Natural killer cell treated with Interleukin-12 subunit alpha and Interleukin-12 subunit beta and Interleukin-15 and Interleukin-18, amount 100 ng/mL, for 72 hours (primary cell): Measurements from ENCODE around the gene DGUOK. TPM values are rescaled to one million over a fixed set of nuclear protein-coding genes. Genes with fewer than 3 reads are reported as not detected.
"Not testable (repeated sequence)": the region's sequence is repeated elsewhere in the genome, so short reads cannot be mapped to it uniquely, and the experiment has no call there.

ENCODE experiments used
- ATAC-seq, 2 donors: fragments of 150-1000 bp; cut with Tn5 transposase in 1 of 2; sonication (Bioruptor Pico), chemical (Tn5 transposase) in 1 of 2; 2 replicates each; pipeline ENCODE4 v1.10.0; 2021
- DNase-seq: peaks from one replicate; pipeline ENCODE4 v3.0.0; 2022; ENCODE audit warnings: low spot score
- H3K27ac Mint-ChIP-seq, 2 donors: 1 replicate in 1 of 2; 2 replicates in 1 of 2; pipeline ENCODE4 v1.8.0; 2022; ENCODE audit warnings: mixed read lengths in 2 of 2, mild to moderate bottlenecking in 1 of 2, moderate library complexity in 1 of 2
- H3K27me3 Mint-ChIP-seq, 2 donors: 1 replicate in 1 of 2; 2 replicates in 1 of 2; pipeline ENCODE4 v1.8.0; 2022; ENCODE audit warnings: mixed read lengths in 2 of 2
- H3K36me3 Mint-ChIP-seq: one replicate; pipeline ENCODE4 v1.8.0; 2022; ENCODE audit warnings: mixed read lengths
- H3K4me1 Mint-ChIP-seq, 2 donors: 1 replicate in 1 of 2; 2 replicates in 1 of 2; pipeline ENCODE4 v1.8.0; 2022; ENCODE audit warnings: low read depth in 2 of 2, mixed read lengths in 2 of 2, mild to moderate bottlenecking in 1 of 2
- H3K4me3 Mint-ChIP-seq: one replicate; pipeline ENCODE4 v1.8.0; 2022; ENCODE audit warnings: mixed read lengths
- H3K9me3 Mint-ChIP-seq: 2 replicates; pipeline ENCODE4 v1.8.0; 2022; ENCODE audit warnings: mixed read lengths
- total RNA-seq, 2 donors: library from RNA; stranded (reverse); gene quantifications; one replicate each; pipeline ENCODE4 v1.2.3, GENCODE V29; 2022

DGUOK gene
- total RNA-seq, 2 donors from 2014 or later, result 87.1 to 92.6 TPM

DNA sequence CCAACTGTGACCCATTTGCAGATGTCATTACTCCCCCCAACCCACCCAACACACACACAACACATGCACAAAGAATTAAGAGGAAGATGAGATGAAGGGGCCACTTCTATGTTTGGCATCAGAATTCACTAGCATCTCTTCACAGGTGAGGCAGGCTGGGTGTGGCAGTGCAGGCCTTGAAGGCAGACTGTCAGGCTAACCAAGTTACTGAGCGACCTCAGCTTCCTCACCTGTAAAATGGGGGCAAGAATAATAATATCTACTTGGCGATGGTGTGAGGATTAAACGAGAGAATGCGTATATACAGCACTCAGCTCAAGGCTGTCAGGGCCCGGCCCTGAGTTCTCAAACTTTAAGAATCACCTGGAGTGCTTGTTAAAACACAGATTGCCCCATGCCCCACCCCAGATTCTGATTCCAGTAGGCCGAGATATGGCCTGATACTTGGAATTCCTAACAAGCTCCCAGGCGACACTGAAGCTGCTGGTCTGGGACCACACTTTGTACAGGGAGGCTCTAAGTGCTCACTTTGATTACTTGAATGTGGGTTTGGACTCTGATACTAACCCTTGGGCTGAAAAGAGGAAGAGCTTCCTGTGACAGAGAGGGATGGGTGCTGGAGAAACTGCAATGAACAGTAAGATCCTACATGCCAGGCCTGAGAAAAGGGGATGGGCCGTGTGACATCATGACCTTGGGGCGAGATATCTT, 32.8 kb upstream of the DGUOK start:
- peaks cover 35 to 41% of the 10 kb centered on the region in 2 donors for H3K4me1 Mint-ChIP-seq
- no peaks in the 10 kb centered on the region for H3K27me3 Mint-ChIP-seq
- DNase-seq (no peak), ATAC-seq (no peak)
- H3K36me3 Mint-ChIP-seq, result no peaks in the 10 kb centered on the region
- H3K27ac Mint-ChIP-seq, result peak overlapping the region; percentile 80 to 93
- H3K4me3 Mint-ChIP-seq, result peak overlapping the region; percentile 55
- peaks cover 5% of the 10 kb centered on the region for H3K9me3 Mint-ChIP-seq

DNA sequence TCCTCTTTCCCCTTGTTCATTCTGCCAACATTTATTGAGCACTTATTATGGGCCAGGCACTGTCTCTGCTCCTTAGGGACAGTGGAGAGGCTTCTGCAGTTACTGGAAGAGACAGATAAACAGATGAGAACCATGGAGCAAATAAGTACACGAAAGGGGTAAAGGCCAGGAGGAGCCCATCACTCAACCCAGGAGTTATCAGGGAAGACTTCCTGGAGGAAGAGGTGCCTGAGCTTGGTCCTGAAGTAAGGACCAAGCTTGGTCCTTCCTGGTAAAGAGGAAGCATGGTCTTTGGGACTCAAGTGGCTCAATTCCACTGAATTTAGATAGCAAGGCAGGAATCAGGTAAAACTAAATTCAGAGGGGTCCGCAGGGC, 32.2 kb upstream of the DGUOK start:
- peaks cover 5% of the 10 kb centered on the region for H3K9me3 Mint-ChIP-seq
- ATAC-seq (no peak), DNase-seq (no peak)
- H3K36me3 Mint-ChIP-seq, result no peaks in the 10 kb centered on the region
- peak overlapping the region; percentile 55 for H3K4me3 Mint-ChIP-seq
- peak overlapping the region; percentile 80 to 93 for H3K27ac Mint-ChIP-seq
- no peaks in the 10 kb centered on the region for H3K27me3 Mint-ChIP-seq
- peaks cover 35 to 41% of the 10 kb centered on the region in 2 donors for H3K4me1 Mint-ChIP-seq

DNA sequence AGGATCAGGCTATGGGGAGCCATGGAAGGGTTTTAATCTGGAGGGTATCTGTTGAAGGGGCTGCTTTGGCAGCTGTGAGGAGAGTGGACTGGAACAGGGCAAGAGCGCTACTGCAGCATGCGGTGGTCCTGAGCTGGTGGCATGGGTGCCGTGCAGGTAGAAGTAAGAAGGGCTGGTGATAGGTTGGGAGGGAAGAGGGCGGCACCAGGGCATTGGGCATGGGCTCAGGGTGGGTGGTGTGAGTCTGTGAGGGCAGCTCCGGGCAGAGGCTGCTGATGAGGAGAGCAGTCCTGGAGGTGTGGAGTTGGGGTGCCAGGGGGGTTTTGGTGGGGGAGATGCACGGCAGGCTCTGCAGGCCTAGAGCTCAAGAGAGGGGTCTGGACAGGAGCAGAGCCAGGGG, 31.8 kb upstream of the DGUOK start:
- no peaks in the 10 kb centered on the region for H3K36me3 Mint-ChIP-seq
- H3K4me1 Mint-ChIP-seq, result peaks cover 35 to 41% of the 10 kb centered on the region in 2 donors
- peak overlapping the region; percentile 55 for H3K4me3 Mint-ChIP-seq
- peaks cover 5% of the 10 kb centered on the region for H3K9me3 Mint-ChIP-seq
- peak overlapping the region; percentile 80 to 93 for H3K27ac Mint-ChIP-seq
- no peak for DNase-seq
- ATAC-seq, result no peak
- no peaks in the 10 kb centered on the region for H3K27me3 Mint-ChIP-seq

DNA sequence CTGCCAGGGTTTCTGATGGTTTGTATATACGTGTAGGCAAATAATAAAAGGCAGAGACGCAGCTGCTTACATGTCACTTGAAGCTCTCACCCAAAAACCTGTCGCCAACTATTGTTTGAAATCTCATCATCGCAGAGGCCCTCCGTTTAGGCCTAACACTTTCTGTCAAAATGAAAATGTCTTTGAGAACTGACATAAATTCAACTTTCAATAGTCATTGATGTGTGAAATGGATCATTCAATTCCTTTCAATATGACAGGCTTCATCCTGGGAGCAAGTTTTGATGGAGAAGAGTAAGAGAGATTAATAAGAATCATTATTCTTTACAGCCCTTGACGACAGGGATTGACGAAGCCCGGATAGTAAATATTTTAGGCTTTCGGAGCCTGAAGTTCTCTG, 31.2 kb upstream of the DGUOK start:
- Mint-ChIP-seq H3K27ac (peak overlapping the region; percentile 80 to 93), H3K9me3 (peaks cover 5% of the 10 kb centered on the region), H3K36me3 (no peaks in the 10 kb centered on the region), H3K4me1 (peaks cover 35 to 41% of the 10 kb centered on the region in 2 donors), H3K4me3 (peak overlapping the region; percentile 55), H3K27me3 (no peaks in the 10 kb centered on the region)
- ATAC-seq (peak in 1 of 2 donors; percentile 50), DNase-seq (no peak)

DNA sequence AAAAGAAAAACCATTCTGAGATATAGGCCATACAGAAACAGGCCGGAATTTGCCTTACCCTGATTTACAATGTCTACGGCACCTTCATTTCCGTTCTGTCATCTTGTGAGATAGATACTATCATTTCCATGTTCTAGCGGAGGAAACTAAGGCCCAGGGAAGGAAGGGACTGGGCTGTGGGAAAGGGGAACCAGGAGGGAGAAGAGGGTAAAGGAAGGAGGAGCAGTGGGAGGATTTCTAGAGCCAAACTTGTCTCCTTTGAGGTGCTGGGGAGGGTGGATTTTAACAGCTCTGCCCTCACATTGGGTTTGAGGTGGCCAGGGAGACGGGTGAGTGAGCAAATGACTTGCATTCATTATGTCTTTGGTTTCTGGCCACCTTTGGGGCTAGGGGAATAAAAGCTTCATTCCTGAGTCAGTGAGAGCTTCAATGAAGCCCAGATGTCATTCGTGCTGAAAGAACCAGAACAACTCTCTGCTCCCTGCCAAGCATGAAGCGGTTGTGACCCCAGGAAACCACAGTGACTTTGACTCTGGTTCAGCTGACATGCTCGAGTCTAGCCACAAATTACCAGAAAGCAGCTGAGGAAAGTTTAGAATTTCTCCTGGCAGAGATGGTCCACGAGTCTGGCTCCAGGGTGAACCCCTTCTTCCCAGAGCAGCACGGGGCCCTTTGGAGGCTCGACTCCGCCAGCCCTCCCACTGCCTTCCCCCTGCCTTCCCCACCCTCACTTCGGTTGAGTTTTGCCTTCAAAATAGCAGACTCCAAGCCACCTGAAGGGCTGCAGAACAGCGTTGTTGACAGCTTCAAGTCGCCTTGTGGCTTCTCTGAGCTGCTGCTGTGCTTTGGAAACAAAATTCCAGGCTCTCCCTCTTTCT, 30.1 kb upstream of the DGUOK start:
- H3K27me3 Mint-ChIP-seq, result no peaks in the 10 kb centered on the region
- H3K4me3 Mint-ChIP-seq, result peak overlapping the region; percentile 55
- peak overlapping the region; percentile 80 to 97 for H3K27ac Mint-ChIP-seq
- peaks cover 5% of the 10 kb centered on the region for H3K9me3 Mint-ChIP-seq
- H3K4me1 Mint-ChIP-seq, result peaks cover 35 to 41% of the 10 kb centered on the region in 2 donors
- H3K36me3 Mint-ChIP-seq, result no peaks in the 10 kb centered on the region
- ATAC-seq (peak; percentile 84 to 85), DNase-seq (no peak)

DNA sequence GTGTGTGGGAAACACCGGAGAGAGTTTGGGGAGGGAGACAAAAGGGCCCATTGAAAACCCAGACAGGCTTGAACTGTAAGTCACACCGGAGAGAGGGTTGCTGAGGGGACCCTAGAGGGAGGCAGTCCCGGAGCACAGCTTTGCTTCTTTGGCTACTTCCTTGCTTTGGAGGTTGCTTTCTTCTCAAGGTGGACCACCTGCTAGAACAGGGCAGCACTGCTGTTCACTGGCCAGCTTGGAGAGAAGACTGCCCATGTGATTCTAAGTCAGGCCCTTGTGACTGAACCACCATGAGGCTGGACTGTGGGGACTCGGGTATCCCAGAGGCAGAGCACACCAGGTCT, 29.5 kb upstream of the DGUOK start:
- peak overlapping the region; percentile 55 for H3K4me3 Mint-ChIP-seq

DNA sequence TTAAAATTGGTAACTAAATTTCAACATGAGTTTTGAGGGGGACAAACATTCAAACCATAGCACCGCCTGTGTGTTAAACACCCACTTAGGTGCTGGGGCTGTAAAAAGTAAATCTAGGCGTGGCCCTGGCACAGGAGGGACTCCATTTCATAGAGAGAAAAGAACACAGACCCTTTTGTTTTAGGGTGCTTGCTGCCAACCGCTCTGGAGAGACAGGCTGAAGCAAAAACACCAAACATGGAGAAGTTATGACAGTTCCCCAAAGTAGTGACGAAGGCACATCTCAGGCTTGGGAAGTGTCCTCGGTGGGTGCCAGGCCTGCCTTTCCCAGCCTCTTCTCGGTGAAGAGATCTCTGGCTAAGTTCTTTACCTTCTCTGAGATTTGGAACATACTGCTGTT, 28.7 kb upstream of the DGUOK start:
- no peaks in the 10 kb centered on the region for H3K36me3 Mint-ChIP-seq
- ATAC-seq, result no peak
- H3K27ac Mint-ChIP-seq, result no peak overlapping the region
- H3K4me3 Mint-ChIP-seq, result no peak overlapping the region
- H3K4me1 Mint-ChIP-seq, result peaks cover 35 to 41% of the 10 kb centered on the region in 2 donors
- H3K9me3 Mint-ChIP-seq, result peaks cover 5% of the 10 kb centered on the region
- no peak for DNase-seq
- H3K27me3 Mint-ChIP-seq, result peaks cover 5 to 8% of the 10 kb centered on the region in 2 donors

More for the DNA sequence above, 29.5 kb upstream of the DGUOK start:
- Mint-ChIP-seq H3K27ac (peak overlapping the region; percentile 80 to 97), H3K36me3 (no peaks in the 10 kb centered on the region), H3K4me1 (peaks cover 35 to 41% of the 10 kb centered on the region in 2 donors), H3K9me3 (peaks cover 5% of the 10 kb centered on the region), H3K27me3 (peaks cover 0 to under 1% of the 10 kb centered on the region in 2 donors)
- DNase-seq (no peak), ATAC-seq (no peak)

DNA sequence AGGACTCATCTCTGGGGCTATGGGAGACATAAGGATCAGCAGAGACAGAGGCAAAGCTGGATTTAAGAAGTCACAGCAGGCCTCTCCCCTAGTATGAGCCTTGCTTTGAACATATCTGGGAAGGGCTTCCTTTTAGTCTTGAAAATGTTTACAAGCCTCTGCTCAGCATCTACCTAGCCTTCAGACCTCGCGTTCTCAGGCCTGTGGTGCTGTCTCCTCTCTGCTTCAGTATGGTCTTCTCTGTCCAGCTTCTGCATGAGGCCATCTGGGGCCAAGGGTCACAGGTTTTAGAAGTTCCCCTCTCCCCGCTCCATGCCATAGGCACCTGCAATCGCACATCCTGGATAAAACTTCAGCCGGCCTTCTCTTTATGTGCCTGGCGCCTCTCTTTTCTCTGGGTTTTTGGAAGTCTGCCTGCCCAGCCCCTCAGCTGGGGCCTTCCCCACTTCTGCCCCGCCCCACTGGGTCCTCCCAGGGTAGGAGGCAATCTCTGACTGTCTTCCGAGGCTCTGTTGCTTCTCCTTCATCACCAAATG, 26.8 kb upstream of the DGUOK start:
- H3K36me3 Mint-ChIP-seq, result no peaks in the 10 kb centered on the region
- H3K27me3 Mint-ChIP-seq, result peaks cover 5 to 8% of the 10 kb centered on the region in 2 donors
- DNase-seq (no peak), ATAC-seq (no peak)
- H3K27ac Mint-ChIP-seq, result peak overlapping the region in 1 of 2 donors; percentile 26
- peaks cover 23 to 28% of the 10 kb centered on the region in 2 donors for H3K4me1 Mint-ChIP-seq
- no peak overlapping the region for H3K4me3 Mint-ChIP-seq
- H3K9me3 Mint-ChIP-seq, result no peaks in the 10 kb centered on the region

DNA sequence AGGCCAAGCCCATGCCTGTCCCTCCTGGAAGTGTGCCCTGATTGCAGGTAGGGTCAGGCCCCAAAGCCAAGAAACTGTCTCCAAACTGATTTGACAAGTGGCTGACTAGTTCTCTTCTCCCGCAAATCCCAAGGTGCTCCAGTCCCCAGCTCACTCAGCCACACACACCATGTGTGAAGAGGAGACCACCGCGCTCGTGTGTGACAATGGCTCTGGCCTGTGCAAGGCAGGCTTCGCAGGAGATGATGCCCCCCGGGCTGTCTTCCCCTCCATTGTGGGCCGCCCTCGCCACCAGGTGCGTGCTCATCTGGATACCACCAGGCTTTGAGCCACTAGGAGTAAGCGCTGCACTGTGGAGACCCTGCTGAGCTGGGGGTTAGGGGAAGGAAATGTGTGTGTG, 25.5 kb upstream of the DGUOK start:
- peaks cover 15 to 17% of the 10 kb centered on the region in 2 donors for H3K4me1 Mint-ChIP-seq
- peak overlapping the region in 1 of 2 donors; percentile 26 for H3K27ac Mint-ChIP-seq

DNA sequence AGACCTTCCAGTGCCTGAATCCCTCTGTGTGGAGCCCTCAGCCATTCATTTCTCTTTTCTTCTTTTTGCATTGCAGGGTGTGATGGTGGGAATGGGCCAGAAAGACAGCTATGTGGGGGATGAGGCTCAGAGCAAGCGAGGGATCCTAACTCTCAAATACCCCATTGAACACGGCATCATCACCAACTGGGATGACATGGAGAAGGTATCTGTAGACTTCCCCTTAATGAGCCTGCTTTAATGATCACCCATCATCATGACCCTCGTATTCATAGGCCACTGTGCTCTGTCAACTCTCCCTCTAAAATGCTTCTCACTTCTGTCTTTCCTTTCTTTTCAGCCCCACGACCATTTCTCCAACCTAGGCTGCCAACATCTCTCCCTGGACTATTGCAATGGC, 24.4 kb upstream of the DGUOK start:
- Mint-ChIP-seq H3K36me3 (no peaks in the 10 kb centered on the region), H3K9me3 (no peaks in the 10 kb centered on the region), H3K27ac (no peak overlapping the region), H3K4me1 (peaks cover 5 to 6% of the 10 kb centered on the region in 2 donors), H3K27me3 (peaks cover 5 to 8% of the 10 kb centered on the region in 2 donors), H3K4me3 (no peak overlapping the region)
- DNase-seq (no peak), ATAC-seq (no peak)

More for the DNA sequence above, 25.5 kb upstream of the DGUOK start:
- no peaks in the 10 kb centered on the region for H3K9me3 Mint-ChIP-seq
- peaks cover 5 to 8% of the 10 kb centered on the region in 2 donors for H3K27me3 Mint-ChIP-seq
- DNase-seq, result no peak
- H3K4me3 Mint-ChIP-seq, result no peak overlapping the region
- no peak for ATAC-seq
- H3K36me3 Mint-ChIP-seq, result no peaks in the 10 kb centered on the region

DNA sequence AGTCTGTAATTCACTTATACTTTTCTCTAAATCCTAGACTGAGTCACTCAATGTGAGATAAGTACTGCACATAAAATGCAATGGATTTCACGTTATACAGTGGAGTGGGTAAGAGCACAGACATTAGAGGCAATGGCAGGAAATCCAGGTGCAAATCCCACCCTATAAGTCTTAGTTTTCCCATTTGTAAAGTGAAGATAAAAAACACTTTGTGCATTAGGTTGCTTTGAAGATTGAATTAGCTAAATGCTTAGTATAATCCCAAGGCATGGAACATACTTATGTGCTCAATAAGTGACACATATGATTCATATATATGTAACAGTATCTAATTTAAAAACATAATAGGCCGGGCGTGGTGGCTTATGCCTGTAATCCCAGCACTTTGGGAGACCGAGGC, 23.4 kb upstream of the DGUOK start:
- H3K27ac Mint-ChIP-seq, result no peak overlapping the region
- H3K4me1 Mint-ChIP-seq, result peaks cover 0 to 6% of the 10 kb centered on the region in 2 donors
- no peak overlapping the region for H3K4me3 Mint-ChIP-seq
- ATAC-seq (no peak), DNase-seq (no peak)
- no peaks in the 10 kb centered on the region for H3K9me3 Mint-ChIP-seq
- peaks cover 5 to 8% of the 10 kb centered on the region in 2 donors for H3K27me3 Mint-ChIP-seq
- no peaks in the 10 kb centered on the region for H3K36me3 Mint-ChIP-seq

DNA sequence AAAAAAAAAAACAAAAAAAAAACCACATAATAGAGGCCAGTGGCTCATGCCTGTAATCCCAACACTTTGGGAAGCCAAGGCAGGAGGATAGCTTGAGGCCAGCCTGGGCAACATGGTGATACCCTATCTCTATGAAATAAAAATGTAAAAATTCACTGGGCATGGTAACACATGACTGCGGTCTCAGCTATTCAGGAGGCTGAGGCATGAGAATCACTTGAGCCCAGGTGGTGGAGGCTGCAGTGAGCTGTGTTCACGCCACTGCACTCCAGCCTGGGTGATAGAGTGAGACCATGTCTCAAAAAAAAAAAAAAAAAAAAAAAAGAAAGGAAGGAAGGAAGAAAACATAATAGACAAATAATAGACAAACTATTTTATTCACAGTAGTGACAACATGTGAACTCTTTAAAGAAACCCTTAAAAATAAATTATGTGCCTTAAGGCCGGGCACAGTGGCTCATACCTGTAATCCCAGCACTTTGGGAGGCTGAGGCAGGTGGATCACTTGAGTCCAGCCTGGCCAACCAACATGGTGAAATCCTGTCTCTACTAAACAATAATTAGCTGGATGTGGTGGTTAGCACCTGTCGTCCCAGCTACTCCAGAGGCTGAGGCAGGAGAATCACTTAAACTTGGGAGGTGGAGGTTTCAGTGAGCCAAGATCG, 22.6 kb upstream of the DGUOK start:
- ATAC-seq, H3K9me3 Mint-ChIP-seq, H3K36me3 Mint-ChIP-seq, DNase-seq, H3K27me3 Mint-ChIP-seq, H3K27ac Mint-ChIP-seq, H3K4me1 Mint-ChIP-seq, H3K4me3 Mint-ChIP-seq: not testable (repeated sequence)

DNA sequence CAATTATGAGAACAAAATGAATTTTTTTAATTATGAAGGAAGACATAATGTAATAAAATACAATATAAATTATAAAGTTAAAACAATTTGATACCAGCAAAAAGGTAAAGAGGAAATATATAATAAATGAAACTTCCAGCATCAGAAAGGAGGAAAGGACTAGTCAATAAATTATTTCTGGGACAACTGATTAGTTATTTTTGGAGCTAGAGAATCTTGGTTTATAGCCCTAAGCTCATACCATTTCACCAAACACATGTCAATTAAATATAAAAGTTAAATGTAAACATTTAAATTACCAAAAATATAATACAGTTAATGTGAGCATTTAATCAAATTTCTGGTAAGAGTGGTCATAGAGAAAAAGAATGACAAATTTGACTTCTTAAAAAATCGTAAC, 21.7 kb upstream of the DGUOK start:
- Mint-ChIP-seq H3K27ac (no peak overlapping the region), H3K4me1 (peaks cover 0 to 6% of the 10 kb centered on the region in 2 donors), H3K36me3 (no peaks in the 10 kb centered on the region), H3K9me3 (no peaks in the 10 kb centered on the region), H3K27me3 (peaks cover 5 to 8% of the 10 kb centered on the region in 2 donors), H3K4me3 (no peak overlapping the region)
- no peak for ATAC-seq
- no peak for DNase-seq
